Activated CD4-positive, CD25-positive, alpha-beta regulatory T cell treated with anti-CD3 and anti-CD28 coated beads, Interleukin-2, amount 50 U/mL, for 16 hours (primary cell): ENCODE measurements around the gene PACRG.

ENCODE experiments used
- DNase-seq: peaks from one replicate; pipeline ENCODE4 v3.0.0-alpha.2; 2020; ENCODE audit warnings: low read depth, low spot score

Gene PACRG

DNA sequence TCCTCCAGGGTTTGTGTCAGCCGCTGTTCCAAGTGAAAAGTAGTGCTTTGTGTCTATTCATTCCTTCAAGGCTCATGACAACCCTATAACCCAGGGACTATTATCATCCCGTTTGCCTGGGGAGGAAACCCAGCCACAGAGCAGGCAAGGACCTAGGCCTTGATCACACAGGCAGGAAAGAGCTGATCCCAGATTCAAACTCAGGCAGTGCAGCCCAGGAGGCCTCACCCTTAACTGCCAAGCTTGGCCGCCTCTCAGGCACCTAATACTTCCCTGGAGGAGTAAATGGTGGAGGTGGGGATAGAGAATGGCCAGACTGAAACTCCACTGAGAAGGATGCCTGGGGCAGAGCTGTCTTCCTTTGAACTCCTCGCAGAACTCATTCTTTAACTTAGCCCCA lies 471.6 kb downstream of the PACRG start:
- DNase-seq, result no peak

DNA sequence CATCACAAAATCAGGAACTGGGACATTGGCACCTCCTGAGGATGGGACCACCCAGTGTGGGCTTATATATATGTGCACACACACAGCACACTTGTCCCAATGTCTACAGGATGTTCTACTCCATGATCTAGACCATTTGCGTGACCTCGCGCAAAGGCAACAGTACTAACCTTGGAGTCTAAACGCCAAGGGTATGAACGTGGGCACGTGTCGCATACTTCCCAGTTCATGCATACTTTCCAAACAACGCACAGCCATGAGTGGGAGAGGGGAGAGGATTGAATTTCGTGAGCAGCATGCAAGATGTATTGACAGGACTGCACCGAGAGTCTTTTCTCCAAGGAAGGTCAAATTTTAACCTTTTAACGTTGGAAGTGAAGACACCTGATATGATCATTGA lies 472.5 kb downstream of the PACRG start:
- DNase-seq, result no peak

DNA sequence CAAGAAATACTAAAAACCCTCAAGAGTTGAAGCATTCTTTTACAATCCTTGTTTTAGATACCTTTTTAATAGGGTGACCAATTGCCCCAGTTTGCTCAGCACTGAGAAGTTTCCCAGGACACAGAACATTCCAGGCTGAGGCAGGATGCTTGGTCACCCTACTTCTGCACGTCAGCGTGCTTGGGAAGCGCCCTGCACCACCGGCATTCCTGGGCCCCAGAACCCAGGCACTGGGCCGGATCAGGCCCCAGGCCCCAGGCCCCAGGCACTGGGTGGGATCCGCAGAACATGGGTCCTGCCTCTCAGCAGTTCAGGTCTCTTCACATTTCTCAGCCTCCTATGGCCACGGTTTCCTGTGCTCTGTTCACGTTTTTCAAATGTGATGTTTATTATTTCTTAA lies 472.9 kb downstream of the PACRG start:
- DNase-seq, result no peak

DNA sequence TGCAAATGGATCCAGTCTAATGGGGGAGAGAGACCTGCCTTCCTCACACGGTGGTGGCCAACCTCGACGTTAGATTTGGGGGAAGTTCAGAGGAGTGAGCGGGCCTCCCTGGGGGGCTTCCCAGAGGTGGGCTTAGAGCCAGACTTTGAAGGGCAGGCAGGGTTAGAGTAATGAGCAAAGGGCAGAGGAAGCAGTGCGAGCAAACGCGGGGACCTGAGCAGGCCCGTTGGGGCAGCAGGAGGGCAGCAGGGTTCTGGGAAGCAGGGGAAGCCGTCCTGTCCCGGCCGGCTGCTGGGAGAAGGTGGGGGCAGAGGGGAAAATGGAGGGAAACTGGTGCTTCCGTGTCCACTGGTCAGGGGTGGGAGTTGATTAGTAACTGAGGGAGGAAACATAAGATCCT lies 474.1 kb downstream of the PACRG start:
- no peak for DNase-seq

DNA sequence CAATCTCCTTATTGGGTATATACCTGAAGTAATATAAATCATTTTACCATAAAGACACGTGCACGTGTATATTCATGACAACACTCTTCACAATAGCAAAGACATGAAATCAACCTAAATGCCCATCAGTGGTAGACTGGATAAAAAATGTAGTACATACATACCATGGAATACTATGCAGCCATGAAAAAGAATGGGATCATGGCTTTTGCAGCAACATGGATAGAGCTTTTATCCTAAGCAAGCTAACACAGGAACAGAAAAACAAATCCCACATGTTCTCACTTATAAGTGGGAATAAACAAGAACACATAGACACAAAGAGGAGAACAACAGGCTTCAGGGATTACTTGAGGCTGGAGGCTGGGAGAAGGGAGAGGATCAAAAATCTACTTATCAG lies 478.4 kb downstream of the PACRG start:
- DNase-seq, result no peak

DNA sequence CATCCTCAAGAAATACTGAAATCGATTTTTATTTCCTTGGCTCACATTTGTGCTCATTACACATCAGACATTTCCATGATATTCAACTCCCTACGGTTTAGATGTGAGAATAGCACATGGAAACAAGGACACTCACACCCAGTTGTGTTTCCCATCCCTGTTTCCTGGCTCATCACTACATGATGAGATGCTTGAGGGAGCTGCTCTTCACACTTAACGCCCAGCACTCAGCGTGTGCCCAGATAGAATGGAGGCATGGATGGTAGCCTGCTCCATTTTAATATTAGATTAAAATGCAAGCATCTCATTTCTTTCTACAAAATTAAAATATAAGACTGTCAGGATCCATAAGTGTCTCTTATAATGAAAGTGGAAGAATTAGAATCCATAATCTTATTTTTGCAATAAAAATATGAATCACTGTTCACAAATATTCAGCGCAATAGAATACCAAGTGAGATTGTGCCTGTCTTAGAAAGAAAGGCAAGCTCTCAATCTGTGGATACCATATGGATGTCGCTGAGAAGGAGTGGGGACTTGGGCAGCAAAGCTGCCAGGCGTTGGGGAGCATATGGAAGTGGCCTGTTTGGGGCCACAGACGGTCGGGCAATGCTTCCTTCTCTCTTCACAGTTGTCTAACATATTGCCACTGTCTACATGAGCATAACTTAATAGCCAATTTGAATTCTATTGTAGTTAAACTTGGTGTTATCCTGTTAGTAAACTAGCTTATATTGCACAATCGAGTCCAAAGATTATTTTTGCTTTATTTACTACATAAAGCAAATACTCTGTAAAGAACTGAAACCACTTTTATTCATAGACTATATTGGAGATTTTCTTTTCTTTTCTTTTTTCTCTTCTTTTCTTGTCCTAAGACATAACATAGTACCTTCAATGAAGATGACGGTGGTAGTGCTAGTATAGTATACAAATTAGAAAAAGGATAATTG lies 479.9 kb downstream of the PACRG start:
- DNase-seq, result no peak

DNA sequence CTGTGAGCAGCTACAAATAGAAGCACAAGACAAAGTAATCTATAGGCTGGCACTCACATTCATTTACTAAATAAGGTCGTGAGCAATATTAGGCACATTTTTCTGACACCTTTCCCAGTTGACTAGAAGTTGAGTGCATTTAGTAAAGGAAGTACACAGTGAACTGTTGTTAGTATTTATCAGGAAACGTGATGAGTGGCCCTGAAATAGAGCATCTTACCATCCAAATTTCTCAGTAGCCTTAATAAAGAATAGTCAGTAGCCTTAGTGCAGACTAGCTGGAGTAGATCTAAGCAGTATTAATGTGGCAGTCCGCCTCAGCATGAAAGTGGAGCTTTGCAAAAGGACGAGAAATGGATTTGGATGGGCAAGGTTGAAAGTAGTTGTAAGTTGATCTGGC lies 481.2 kb downstream of the PACRG start:
- DNase-seq, result no peak

DNA sequence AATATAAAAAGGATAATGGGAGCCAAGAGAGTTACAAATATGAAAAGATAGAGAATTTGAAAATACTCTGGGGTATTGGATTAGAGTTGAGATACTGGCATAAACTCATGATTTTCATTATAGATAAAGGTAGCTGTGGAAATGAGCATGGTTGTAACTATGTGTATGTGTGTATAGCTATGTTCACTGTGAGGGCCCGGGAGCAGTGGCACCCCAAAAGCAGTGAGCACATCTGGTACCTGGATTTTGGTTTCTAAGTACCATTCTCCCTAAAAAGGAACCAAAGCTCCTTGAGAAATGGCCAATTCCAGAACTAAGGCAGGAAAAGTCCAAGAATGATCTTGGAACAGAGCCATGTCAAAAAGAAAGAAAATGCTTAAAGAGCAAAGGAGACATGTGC lies 484.3 kb downstream of the PACRG start:
- DNase-seq, result no peak

DNA sequence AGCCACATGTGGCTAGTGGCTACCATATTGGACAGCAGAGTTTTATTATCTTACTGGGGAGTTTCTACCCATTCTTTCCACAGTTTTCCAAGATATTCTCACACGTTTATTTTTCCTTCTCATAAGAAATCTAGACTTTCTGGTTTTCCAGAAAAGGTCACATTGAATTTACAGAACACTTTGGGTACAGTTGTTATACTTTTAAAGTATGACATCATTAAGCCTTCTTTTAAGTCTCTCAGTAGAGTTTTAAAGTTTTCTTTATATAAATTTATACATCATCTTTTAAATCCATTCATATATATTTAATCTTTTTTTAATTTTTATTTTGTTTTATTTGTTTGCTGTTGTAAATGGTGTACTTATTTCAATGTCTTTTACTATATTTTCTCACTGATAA lies 486.5 kb downstream of the PACRG start:
- no peak for DNase-seq

DNA sequence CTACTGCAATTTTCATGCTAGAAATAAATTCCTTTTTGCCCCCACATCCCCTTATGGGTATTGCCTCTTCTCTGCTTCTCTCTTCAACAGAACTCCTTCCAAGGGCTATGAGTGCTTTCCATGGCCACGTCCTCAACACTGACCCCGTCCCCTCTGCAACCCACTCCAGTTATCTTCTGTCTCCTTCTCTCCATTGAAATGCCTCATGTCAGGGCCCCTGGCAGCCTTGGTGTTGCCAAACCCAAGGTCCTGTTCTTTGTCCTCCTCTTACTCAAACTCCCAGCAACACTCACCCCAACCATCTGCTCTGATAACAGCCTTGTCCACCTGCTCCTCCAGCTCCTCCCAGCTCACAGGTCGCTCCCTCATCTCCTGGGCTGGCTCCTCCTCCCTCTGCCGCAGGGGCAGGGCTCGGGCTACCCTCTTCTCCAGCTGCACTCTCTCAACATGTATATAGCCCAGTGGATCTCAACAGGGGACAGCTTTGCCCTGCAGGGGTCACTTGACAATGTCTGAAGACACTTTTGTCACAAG lies 490.7 kb downstream of the PACRG start:
- DNase-seq, result no peak

DNA sequence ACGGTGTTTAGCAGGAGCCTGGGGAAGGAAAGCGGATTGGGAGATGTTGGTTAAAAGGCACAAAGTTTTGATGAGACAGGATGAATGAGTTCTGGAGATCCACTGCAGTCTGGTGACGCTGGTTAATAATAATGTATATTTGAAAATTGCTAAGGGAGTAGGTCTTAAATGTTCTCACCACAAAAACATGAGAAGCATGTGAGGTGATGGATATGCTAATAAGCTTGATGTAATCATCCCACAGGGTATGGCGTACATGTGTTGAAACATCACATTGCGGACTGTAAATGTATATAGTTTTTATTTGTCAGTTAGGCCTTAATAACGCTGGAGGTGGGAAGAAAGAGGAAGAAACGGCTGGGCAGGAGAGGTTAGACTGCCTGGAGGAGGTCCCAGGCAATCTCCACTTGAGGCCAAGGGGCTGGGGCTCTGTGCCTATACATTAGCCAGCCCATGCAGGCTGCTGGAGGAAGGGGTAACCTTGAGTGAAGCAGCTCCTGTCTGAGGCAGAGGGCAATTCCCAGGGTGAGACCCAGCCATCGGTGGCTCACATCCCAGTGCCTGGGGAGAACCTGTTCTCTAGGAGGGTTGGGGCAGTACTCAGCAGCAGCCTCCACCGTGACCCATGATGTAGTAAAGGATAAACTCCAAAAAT lies 498.5 kb downstream of the PACRG start:
- DNase-seq, result no peak

DNA sequence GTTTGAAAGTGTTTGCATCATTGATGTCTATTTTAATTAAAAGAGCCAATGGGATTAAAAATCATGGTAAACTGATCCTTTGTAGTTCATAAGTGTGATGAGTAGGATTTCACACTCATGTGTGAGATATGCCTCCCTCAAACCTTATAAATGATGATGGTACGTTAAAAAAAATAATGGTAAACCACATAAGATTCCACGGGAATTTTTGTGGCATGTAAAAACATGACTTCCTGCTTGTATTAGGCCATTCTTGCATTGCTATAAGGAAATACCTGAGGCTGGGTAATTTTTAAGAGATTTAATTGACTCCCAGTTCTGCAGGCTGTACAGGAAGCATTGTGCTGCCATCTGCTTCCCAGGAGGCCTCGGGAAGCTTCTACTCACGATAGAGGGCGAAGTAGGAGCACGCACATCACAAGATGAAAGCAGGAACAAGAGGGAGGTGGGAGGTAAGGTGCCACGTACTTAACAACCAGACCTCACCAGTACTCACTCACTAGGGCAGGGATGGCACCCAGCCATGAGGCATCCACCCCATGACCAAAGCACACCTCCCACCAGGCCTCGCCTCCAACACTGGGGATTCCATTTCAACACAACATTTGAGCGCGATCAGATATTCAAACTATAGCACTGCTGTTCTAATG lies 499.2 kb downstream of the PACRG start:
- DNase-seq, result no peak

DNA sequence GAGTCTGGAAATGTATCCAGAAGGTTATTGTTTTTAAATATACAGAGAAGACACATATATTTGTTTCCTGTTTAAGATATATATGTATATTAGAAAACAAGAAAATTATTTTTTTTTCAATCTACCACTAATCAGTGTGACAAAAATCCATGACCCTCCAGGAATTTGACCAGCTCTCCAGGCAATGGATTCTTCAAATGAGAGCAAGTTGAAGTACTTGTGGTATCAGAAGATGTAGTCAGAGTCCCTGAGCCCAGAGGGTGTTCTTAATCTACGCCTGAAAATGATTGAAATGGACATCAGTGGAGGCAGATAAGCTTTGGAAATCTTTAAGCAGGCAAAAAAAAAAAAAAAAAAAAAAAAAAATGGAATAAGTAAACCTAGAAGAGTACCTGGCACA lies 500.3 kb downstream of the PACRG start:
- no peak for DNase-seq

DNA sequence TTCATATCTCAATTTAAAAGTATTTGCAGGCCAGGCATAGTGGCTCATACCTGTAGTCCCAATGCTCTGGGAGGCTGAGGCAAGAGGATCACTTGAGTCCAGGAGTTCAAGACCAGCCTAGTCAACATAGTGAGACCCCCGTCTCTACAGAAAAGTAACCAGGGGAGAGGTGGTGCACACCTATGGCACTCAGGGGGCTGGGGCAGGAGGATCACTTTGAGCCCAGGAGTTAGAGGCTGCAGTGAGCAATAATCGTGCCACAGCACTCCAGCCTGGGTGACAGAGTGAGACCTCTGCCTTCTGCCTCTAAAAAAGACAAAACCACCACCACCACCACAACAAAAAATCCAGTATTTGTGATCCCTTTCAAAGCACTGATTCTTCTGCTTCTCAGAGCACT lies 501.3 kb downstream of the PACRG start:
- no peak for DNase-seq

DNA sequence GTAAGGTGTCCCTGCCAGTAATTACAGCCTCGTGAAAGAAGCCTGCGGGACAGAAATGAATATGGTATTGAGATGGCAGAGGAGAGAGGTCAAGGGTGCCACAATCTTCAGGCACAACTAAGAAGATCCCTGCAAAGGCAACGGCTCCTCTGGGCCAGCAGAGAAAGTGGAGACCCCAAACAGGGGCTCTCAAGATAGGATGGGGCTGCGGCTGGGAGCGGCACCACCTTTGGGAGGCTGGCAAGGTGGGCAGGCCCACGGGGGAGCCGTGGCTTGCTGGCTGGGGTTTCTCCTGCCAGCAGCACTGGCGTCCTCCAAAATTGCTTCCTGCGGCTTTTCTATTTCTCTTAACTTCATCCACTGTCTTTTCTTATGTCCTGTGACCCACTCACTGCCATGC lies 503.1 kb downstream of the PACRG start:
- no peak for DNase-seq

DNA sequence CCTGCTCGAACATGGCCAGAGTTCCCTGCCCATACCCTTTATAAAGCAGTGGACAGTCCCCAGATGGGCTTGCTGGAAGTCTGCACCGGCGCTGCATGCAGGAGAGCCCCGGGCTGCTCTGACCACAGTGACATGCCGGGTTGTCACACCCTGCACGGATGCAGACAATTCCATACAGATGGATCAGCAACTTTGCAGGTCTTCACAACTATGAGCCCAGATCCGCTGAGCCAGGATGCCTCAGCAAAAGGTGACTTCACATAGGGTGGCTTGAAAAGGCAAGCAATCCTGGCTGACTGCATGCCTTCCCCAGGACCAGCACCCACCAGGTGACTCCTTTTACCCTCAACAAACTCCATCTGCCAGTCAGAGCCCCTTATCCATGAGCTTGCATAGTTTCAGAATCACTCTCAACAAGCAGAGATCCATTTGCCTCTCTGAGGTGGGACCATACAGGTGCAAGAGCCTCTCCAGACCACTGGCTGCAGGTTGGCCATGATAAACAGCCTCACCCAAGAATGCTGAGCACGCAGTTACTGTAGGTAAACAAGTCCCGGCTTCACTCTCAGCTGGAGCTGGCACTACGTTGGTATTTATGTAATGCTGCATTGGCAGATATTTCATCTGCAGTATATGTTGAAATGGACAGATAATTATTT lies 503.7 kb downstream of the PACRG start:
- no peak for DNase-seq

DNA sequence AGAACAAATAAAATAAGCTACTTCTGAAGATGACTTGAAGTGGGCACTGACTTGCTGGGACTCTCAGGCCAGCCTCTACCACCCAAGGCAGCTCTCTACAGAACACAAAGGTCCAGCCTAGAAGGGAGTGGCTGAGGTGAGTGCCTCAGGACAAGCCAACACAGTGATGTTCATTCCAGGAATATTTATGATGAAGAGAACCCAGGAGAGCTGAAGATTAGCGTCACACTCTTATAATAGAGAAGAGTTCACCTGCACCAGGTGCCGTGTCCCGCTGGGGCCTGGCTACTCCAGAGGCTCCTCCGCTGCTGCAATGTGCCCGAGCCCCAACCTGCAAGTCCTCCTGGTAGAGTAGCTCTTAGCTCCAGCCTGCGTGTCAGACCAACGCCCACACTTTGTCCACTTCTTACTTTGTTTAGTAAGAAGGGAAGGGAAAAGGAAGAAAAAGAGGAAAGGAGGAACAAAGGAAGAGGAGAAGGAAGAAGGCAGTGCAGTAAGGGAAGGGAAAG lies 504.3 kb downstream of the PACRG start:
- DNase-seq, result no peak

DNA sequence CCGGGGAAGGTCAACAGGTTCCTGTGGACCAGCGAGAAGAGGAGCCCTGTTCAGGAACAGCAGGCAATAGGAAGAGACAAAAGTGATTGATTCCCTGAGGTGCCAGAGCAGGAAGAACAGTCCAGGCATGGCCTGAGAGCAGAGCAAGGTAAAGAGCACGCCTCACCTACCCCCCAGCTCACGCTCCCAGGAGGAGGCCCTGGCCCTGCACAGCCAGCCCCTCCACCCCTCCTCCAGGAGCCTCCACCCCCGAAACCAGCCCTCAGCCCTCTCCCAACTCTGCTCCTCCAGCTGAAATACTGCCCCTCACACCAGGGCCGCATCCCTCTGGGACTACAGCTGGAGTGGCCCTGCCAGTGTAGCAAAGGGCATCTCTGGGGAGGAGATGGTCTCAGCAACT lies 504.9 kb downstream of the PACRG start:
- DNase-seq, result no peak

DNA sequence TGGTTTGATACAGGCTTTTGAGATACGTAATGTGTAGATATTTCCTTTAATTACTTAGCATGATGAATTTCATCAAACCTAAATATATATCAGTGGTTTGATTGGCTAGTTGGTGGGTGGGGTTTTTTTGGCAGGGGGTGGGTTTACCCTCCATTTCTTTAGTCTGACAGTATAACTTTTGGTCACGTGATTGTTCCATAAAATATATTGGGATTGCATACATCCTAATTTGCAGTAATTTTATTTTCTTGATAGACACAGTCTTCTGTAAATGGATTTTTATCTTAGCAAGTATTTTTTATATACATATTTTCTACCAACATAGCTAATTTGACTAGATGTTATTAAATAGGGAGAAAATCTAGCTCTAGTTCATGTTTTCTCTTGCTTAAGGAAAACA lies 509.3 kb downstream of the PACRG start:
- no peak for DNase-seq

DNA sequence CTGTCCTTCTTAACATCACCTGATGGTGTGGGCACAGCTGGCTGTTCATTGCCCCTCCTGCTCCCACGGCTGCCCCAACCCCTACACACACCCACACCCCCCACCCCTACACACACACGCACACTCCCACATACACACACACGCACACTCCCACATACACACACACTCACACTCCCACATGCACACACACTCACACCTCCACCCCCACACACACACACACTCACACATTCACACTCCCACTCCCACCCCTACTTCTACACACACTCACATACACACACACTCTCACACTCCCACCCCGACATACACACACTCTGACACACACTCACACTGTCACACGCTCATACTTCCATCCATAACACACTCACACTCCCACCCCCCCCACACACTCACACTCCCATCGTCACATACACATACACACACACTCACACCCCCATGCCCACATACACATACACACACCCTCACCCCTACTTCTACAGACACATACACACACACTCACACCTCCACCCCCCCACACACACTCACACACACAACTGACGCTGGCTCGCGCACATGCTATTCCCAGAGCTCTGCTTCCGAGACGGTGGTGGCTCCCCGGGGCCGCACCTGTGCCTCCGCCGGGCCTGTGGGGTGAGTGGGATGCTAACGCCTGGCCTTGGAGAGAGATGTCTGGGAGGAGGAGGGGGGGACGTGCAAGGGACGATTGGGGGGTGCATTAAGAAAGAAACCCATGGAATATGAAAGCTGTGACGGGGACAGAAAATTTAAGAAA lies 512.0 kb downstream of the PACRG start:
- DNase-seq, result no peak

DNA sequence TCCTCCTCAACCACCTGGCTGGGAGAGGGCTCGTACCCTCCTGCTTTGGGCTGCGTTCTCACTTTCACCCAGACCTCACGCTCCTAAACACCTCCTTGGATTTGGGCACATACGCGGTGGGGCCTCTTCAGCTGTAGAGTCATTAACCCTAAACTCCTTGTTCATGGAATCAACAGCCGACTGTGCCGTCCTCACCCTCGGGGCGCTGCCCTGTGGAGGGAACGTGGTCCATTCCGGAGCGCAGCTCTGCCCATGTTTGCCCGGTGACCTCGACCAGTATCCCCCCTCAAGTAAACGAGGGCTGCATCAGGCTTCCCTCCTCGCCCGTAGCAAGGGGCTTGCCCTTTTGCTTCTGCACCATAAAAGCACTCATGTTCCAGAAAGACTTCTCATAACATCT lies 512.8 kb downstream of the PACRG start:
- DNase-seq, result no peak
